Mucosa of descending colon (tissue), 3 donors: Measurements from ENCODE around the gene PARP14. TPM values are rescaled to one million over a fixed set of nuclear protein-coding genes. Genes with fewer than 3 reads are reported as not detected.

ENCODE experiments used
- ATAC-seq: fragments of 200-7000 bp; cut with Tn5 transposase; one replicate; pipeline ENCODE4 v1.9.1; 2020; ENCODE audit warnings: mild to moderate bottlenecking, moderate library complexity
- DNase-seq, 3 donors: peaks; one replicate each; pipeline ENCODE4 v3.0.0-alpha.2; 2020
- H3K36me3 ChIP-seq: fragments of 200-600 bp; one replicate; pipeline ENCODE4 v1.8.0; 2021; ENCODE audit warnings: low read depth, mild to moderate bottlenecking
- H3K4me1 ChIP-seq: fragments of 200-600 bp; one replicate; pipeline ENCODE4 v1.8.0; 2021; ENCODE audit warnings: low read depth, mild to moderate bottlenecking
- H3K4me3 ChIP-seq: fragments of 200-600 bp; one replicate; pipeline ENCODE4 v1.8.0; 2021; ENCODE audit warnings: mild to moderate bottlenecking
- H3K9me3 ChIP-seq: fragments of 200-600 bp; one replicate; pipeline ENCODE4 v1.8.0; 2021; ENCODE audit warnings: mild to moderate bottlenecking
- intact Hi-C, 2 donors: fragments of 100-400 bp; cut with DNase I in 1 of 2; cut with micrococcal nuclease in 1 of 2; formaldehyde crosslinking; loops; one replicate each; pipeline versions ENCODE4 v1.11.0 to v1.11.1; 2022; cut with DNase I, micrococcal nuclease
- total RNA-seq, 3 donors: library from RNA; stranded (reverse); fragmentation: NEBNext Ultra II Directional in 2 of 3; extraction: Animal tissue kit (Norgen Biotek cat#: 25700) in 2 of 3; gene quantifications; one replicate each; pipeline versions ENCODE4 v1.2.1 to v1.2.4, GENCODE V29; 2021 to 2023
- TF ChIP-seq, protein P1 (sequence below): fragments of 200-600 bp; IDR thresholded peaks from one replicate; pipeline ENCODE4 v1.8.0; 2022; ENCODE audit warnings: antibody characterized with exemption, mild to moderate bottlenecking
- donor health status: DM: no; HTN: no; CAD: no; lungs with moderate emphysema.
- donor health status: DM: no; HTN: no; CAD: no.
- donor health status: DM: no; HTN: yes; CAD: no.

PARP14 gene
- total RNA-seq, 3 donors from 2014 or later = 34.7 to 47.9 (median 43.8) TPM

DNA sequence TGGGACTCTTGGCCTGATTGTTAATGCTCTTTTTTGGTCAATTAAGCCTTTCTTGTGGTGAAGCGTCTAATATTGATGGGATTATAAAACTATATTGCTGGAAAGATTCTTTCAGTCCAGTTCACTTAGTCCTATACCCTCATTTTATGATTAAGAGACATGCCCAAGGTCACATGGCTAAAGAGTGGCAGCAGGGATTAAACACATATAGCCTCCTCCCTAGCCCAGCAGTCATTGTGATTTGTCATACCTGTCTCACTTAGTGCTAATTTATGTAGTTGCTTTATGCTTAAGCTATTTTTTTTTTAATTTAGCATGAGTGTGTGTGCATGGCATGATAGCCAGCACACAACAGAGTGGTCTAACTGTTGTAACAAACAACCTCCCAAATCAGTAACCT is 9.5 kb downstream of the PARP14 start:
- Histone ChIP-seq H3K4me1 (no peaks in the 10 kb centered on the region), H3K36me3 (no peaks in the 10 kb centered on the region), H3K4me3 (no peak overlapping the region), H3K9me3 (no peaks in the 10 kb centered on the region)
- DNase-seq (no peak), ATAC-seq (no peak)
- TF ChIP-seq, protein P1, sequence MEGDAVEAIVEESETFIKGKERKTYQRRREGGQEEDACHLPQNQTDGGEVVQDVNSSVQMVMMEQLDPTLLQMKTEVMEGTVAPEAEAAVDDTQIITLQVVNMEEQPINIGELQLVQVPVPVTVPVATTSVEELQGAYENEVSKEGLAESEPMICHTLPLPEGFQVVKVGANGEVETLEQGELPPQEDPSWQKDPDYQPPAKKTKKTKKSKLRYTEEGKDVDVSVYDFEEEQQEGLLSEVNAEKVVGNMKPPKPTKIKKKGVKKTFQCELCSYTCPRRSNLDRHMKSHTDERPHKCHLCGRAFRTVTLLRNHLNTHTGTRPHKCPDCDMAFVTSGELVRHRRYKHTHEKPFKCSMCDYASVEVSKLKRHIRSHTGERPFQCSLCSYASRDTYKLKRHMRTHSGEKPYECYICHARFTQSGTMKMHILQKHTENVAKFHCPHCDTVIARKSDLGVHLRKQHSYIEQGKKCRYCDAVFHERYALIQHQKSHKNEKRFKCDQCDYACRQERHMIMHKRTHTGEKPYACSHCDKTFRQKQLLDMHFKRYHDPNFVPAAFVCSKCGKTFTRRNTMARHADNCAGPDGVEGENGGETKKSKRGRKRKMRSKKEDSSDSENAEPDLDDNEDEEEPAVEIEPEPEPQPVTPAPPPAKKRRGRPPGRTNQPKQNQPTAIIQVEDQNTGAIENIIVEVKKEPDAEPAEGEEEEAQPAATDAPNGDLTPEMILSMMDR = no peak
- intact Hi-C loops = no loop called here

DNA sequence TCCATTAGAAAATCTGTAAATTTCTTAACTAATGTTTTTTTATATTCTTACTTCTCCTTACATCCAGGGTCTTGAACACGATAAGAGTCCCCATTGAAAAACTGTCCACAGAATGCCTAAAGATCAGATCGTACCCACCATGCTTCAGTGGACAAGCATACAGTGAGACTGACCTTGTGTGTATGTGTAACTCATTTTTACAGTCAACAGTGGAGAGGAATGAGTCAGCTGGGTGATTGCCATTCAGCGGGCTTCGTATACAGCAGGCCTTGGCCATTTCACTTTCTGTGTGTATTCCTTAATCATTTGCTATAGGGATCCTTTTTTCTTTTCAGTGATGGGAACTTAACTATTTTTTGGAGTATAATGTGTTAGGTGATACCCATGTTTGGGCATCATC is 10.6 kb downstream of the PARP14 start:
- Histone ChIP-seq H3K4me3 (no peak overlapping the region), H3K9me3 (no peaks in the 10 kb centered on the region), H3K36me3 (no peaks in the 10 kb centered on the region), H3K4me1 (no peaks in the 10 kb centered on the region)
- DNase-seq = no peak
- TF ChIP-seq, protein P1 = no peak
- ATAC-seq = no peak
- intact Hi-C loops = no loop called here

DNA sequence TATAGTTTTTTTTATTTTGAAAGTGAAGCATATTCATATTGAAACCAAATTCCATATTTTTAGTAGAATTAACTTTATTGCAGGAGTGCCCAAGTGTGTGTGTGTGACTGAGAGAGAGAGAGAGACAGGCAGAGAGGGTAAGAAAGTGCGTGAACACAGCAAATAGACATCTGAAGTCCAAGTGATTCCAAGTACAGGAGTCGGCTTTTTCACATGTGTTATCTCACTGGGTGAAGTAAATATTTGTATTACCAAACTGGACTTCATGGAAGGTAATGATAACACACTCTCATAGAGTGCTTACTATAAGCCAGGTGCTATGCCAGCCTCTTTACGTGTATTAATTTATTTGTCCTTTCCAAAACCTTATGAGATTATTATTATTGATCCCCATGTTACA is 12.0 kb downstream of the PARP14 start:
- intact Hi-C loops = no loop called here

DNA sequence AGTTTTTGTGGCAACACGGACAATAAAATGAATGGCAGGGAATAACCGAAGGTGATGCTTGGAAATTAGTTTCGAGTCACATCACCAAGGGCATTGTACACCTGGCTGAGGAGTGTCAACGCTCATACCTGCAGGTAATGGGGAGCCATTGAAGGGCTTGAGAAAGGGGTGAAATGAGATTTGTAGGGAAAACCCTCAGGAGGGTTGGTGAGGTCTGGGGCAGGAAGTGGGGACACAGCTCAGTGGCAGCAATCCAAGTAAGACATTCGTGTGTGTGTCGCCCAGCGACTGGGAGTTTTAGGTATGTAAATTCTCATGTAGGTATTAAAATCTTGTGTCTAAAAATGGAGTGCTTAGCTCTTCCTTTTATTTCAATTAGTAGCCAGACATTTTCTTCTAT is 14.3 kb downstream of the PARP14 start:
- no peaks in the 10 kb centered on the region for H3K9me3 ChIP-seq
- TF ChIP-seq, protein P1 = no peak
- H3K4me3 ChIP-seq = no peak overlapping the region
- ATAC-seq (peak; percentile 21), DNase-seq (no peak)
- intact Hi-C loops = no loop called here
- H3K36me3 ChIP-seq = no peaks in the 10 kb centered on the region
- no peaks in the 10 kb centered on the region for H3K4me1 ChIP-seq

More for the DNA sequence above, 12.0 kb downstream of the PARP14 start:
- TF ChIP-seq, protein P1 = no peak
- Histone ChIP-seq H3K4me3 (no peak overlapping the region), H3K36me3 (no peaks in the 10 kb centered on the region), H3K9me3 (no peaks in the 10 kb centered on the region), H3K4me1 (no peaks in the 10 kb centered on the region)
- DNase-seq (no peak), ATAC-seq (no peak)

DNA sequence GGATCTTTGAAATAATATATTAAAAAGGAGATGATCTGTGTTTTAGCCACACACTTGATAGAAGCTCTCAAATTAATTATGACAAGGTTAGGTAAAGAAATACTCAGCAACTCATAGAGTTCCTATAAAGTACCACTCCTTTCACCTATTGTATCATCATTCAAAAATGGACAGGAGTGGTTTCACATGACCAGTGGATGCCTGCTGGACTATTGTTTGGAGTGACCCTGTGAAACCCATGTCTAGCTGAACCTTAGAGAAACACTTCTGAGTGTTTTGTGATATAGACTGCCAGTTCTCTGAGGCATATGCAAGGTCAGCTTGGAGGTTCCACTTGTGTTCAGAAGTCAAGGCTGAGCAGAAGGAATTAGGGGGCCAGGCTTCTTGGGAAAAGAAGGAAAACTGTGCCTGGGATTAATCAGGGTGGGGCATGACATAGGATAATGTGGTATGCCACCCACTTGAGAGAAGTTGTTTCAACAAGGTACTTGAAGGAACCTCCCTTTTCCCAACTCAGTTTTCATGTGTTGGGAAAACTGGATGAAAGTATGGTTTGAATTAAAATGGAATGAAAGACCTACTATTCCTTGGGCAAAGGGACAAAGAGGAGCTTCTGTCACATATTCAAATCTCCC is 15.4 kb downstream of the PARP14 start:
- intact Hi-C loops = no loop called here
- Histone ChIP-seq H3K36me3 (no peaks in the 10 kb centered on the region), H3K9me3 (no peaks in the 10 kb centered on the region), H3K4me3 (no peak overlapping the region), H3K4me1 (no peaks in the 10 kb centered on the region)
- ATAC-seq (no peak), DNase-seq (no peak)
- TF ChIP-seq, protein P1 = no peak
